ENCODE results near the gene ACSL5.
"Not testable (repeated sequence)": the region's sequence is repeated elsewhere in the genome, so short reads cannot be mapped to it uniquely, and the experiment has no call there.

Gene ACSL5

GRCh38 chr10:112421731-112422130 is 47.8 kb downstream of the ACSL5 start:
- DNase-seq = no peak

GRCh38 chr10:112424651-112425050 is 50.7 kb downstream of the ACSL5 start:
- DNase-seq = no peak

DNA sequence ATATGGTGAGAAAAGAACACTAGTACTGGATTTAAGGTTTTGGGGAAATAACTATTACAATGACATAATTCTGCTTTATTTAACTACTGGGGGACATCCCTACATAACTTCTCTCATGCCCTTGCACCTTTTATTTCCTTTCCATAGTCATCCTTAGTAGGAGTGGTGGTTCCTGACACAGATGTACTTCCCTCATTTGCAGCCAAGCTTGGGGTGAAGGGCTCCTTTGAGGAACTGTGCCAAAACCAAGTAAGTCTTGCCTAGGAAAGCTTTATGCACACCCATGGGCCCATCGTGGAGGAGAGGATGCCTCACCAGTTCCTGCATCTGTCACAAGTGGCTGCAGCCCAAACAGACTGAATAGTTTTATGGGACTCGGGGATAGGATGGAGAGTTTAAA is 52.2 kb downstream of the ACSL5 start:
- DNase-seq = no peak

DNA sequence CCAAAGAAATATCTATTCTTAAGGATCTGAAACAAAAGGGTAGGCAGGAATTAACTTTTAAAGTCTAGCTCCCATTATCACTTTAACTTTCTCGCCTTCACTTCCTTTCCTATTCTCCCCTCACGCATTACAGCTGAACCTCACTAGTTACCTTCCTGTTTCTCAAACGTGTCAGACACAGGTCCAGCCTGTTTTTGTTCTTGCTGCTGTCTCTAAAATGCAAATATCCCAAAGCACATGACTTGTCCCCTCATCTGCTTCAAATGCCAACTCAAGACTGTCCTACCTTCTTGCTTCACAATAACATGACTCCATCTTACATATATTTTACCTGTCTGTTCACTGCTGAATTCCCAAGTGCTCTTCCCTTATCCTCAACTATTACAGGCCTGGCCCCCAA is 55.2 kb downstream of the ACSL5 start:
- DNase-seq = no peak

DNA sequence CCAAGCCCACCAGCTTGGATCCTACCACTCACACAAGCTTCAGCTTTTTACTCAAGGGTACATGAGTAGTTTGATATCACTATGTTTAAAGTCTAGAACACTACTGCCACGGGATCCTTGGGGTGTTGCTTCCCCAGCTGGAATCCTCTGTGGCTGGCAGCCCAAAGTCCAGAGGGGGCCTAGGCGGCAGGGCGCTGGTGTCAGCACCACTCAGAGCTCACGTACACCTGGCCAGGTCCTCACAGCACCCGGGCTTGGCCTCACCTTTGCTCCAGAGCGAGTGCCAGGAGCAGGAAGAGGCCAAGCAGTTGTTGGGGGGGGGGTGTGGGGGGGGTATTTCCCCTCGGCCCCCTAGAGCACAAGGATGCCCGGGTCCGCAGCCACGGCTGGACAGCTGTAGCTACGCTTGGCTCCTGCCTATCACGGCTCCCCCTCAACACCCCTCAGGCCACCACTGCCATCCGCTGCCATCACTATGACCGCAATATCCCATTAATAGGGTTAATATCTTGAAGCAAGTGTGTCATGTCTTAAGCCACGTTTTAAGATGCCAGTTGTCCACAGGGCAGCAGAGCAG is 55.8 kb downstream of the ACSL5 start:
- no peak for DNase-seq

DNA sequence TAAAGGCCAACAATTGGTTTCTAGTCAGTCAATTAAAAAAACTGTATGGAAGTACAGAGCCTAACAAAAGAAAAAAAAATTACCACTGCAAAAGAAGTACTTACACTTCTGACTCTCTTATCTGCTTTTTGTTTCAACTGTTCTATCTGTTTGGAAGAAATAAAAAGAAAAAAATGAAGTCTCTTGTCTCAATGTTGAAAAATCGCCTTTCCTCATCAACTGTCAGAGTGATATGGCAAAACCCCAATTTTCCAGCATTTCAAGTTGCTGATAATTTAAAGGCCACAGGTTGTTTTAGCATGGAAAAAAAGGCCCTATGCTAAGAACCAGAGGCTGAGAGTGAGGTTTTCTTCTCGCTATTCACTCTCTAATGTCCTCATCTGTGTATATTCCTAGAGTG is 59.2 kb downstream of the ACSL5 start:
- no peak for DNase-seq

- DNase-seq = no peak
Measured at GRCh38 chr10:112434988-112435619, 61.2 kb downstream of the ACSL5 start.

DNA sequence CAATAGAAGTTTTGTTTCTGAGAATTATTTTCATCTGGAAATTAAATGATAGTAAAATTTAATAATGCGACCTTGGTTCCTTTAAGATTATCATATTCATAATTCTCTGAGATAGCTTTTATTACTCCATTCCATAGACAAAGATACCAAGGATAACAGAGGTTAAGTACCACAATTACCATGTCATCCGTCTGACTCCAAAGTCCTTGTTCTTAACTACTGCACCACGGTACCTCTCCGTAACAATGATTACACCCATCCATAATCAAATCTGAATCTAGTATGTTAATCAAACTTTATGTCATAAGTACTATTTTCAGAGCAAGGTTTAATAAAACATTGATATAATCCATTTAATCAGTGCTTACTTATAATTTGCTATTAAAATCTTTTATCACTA is 64.4 kb downstream of the ACSL5 start:
- no peak for DNase-seq

- no peak for DNase-seq
Measured at GRCh38 chr10:112441520-112441919, 67.6 kb downstream of the ACSL5 start.

GRCh38 chr10:112442063-112442462 is 68.1 kb downstream of the ACSL5 start:
- no peak for DNase-seq

GRCh38 chr10:112446055-112446854 is 72.3 kb downstream of the ACSL5 start:
- DNase-seq = peak; percentile 18 to 22

- DNase-seq = peak; percentile 83 to 85
Measured at GRCh38 chr10:112446855-112447619, 73.1 kb downstream of the ACSL5 start, which contains the start of the genes VTI1A and ZDHHC6. TSS of gene VTI1A (plus strand) at chr10:112447215. CDS start at chr10:112447374, 159 bp downstream. TSS of gene ZDHHC6 (minus strand) at chr10:112446914. CDS start at chr10:112445436, 1,478 bp downstream.

DNA sequence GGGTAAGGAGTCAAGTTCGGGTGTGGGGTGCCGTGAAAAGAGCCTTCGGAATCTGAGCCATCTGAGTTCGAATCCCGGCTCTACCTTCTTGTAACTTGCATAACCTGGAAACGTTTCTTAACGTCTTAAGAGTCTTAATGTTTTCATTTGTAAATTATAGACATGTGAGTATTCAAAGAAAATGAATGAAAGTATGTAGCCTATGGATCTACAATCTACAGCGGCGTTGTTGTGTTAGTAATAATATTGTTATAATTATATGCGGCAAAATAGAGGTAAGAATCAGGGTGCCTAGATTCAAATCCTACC is 73.7 kb downstream of the ACSL5 start:
- DNase-seq = no peak

DNA sequence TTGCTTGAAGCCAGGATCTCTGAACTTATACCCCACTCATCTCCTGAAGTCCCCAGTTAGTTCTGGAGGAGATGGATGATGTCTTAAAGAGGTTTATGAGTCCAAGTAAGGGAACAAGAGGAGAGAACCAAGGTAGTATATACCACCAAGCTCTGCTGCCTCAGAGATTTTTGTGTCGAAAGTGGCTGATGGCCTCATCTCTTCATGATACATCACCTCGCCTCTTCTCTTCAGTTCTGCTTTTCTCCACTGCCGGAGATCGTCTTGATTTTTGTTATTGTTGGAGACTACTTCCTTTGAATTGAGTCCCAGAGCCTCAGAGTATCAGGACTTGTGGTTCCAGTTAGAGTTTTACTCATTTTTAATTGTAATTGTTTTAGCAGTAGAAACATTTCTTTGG is 75.0 kb downstream of the ACSL5 start:
- no peak for DNase-seq

GRCh38 chr10:112454910-112455779 is 81.2 kb downstream of the ACSL5 start:
- no peak for DNase-seq

GRCh38 chr10:112456533-112456932 is 82.6 kb downstream of the ACSL5 start:
- DNase-seq = no peak

GRCh38 chr10:112460366-112460765 is 86.5 kb downstream of the ACSL5 start:
- DNase-seq = no peak

GRCh38 chr10:112461029-112461887 is 87.3 kb downstream of the ACSL5 start:
- DNase-seq = peak; percentile 34 to 54

DNA sequence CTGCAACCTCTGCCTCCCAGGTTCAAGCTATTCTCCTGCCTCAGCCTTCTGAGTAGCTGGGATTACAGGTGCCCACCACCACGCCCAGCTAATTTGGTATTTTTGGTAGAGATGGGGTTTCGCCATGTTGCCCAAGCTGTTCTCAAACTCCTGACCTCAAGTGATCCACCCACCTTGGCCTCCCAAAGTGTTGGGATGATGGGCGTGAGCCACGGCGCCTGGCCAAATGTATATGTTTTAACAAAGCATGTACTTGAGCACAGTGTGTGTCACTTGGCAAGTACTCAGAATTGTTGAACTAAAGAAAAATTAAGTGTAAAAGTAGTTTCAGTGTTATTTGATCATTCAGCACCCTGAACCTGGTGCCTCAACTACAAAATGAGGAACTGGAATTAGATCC is 90.2 kb downstream of the ACSL5 start:
- DNase-seq = not testable (repeated sequence)

DNA sequence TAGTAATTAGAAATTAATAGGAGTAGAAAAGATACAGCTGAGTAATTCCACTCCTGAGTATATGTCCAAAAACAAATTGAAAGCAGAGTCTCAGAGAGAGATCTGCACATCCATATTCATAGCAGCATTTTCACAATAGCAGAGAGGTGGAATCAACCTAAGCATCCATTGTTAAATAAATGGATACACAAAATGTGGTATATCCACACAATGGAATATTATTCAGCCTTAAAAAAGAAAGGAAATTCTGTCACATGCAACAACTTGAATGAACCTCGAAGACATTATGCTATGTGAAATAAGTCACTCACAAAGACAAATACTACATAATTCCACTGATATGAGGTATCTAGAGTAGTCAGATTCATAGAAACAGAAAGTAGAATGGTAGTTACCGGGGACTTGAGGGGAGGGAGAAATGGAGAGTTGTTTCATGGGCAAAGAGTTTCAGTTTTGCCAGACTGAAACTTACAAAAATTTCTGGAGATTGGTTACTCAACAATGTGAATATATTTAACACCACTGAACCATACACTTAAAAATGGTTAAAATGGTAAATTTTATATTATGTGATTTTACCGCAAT is 91.5 kb downstream of the ACSL5 start:
- DNase-seq = no peak

DNA sequence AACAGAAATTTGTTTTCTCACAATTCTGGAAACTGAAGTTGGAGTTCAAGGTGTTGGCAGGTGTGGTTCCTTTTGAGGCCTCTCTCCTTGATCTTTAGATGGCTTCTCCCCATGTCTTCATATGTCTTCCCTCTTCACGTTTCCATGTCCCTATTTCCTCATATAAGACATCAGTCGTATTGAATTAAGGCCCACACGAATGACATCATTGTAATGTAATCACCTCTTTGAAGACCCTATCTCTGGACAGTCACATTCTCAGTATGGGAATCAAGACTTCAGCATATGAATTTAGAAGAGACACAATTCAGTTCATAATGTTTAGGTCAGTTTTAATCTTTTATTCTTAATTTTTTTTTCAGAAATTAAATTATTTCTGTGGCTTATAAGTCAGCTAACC is 92.9 kb downstream of the ACSL5 start:
- no peak for DNase-seq
